Erythroblast (primary cell): ENCODE results near the gene HERC5.

ENCODE experiments used
- DNase-seq, 2 experiments: peaks; one replicate each; lab custom pipeline; 2025; lab: John Stamatoyannopoulos, UW
- GATA1 ChIP-seq: IDR thresholded peaks from 2 replicates; pipeline ENCODE4 v1.6.1; 2011; ENCODE audit warnings: low read depth, mild to moderate bottlenecking, control low read depth, low read length, moderate library complexity
- POLR2A ChIP-seq: IDR thresholded peaks from 2 replicates; pipeline ENCODE4 v1.6.1; 2011; ENCODE audit warnings: mild to moderate bottlenecking, low read length

Gene HERC5

GRCh38 chr4:88465653-88466192, 8.8 kb downstream of the HERC5 start:
- TF ChIP-seq POLR2A, result no peak
- no peak for TF ChIP-seq GATA1
- DNase-seq, result no peak

DNA sequence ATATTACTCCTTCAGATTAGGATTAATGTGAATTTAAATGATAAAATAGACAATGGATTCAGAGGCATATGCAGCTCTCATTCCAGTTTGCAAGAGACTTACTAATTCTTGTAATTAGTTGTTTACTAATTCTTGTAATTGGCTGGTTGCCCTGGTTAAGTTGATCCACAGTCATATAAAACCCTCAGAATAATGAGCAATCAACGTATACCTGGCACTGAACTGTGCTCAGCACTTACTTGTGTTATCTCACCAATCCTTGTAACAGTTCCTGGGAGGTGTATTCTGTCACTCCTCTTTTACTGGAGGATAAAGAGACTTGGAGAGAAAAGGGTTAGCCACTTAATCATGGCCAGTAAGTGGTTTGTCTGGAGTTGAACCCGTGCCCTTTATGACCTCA, 10.5 kb downstream of the HERC5 start:
- TF ChIP-seq GATA1, result no peak
- TF ChIP-seq POLR2A, result no peak
- no peak for DNase-seq

- TF ChIP-seq GATA1 (no peak), POLR2A (no peak)
- no peak for DNase-seq
Measured at GRCh38 chr4:88477229-88477860, 20.4 kb downstream of the HERC5 start.

DNA sequence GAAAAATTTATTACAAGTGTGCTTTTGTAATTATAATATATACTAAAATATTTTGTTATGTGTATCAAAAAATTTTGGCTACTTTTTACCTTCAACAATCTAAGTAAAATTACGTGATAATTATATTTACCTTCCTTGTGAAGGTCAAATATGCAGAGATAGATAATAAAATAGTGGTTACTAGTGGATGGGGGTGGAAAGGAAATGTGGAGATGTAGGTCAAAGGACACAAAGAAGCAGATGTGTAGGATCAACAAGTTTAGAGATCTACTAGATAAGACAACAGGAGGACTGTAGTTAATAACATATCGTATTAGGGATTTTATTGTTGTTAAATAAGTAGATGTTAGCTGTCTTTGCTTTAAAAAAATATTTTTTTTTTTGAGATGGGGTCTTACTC, 21.3 kb downstream of the HERC5 start:
- no peak for DNase-seq
- TF ChIP-seq POLR2A (no peak), GATA1 (no peak)

GRCh38 chr4:88481537-88481936, 24.6 kb downstream of the HERC5 start:
- TF ChIP-seq POLR2A, result no peak
- TF ChIP-seq GATA1, result no peak
- no peak for DNase-seq

- no peak for TF ChIP-seq POLR2A
- TF ChIP-seq GATA1, result no peak
- DNase-seq, result no peak
Measured at GRCh38 chr4:88489100-88489761, 32.3 kb downstream of the HERC5 start.

DNA sequence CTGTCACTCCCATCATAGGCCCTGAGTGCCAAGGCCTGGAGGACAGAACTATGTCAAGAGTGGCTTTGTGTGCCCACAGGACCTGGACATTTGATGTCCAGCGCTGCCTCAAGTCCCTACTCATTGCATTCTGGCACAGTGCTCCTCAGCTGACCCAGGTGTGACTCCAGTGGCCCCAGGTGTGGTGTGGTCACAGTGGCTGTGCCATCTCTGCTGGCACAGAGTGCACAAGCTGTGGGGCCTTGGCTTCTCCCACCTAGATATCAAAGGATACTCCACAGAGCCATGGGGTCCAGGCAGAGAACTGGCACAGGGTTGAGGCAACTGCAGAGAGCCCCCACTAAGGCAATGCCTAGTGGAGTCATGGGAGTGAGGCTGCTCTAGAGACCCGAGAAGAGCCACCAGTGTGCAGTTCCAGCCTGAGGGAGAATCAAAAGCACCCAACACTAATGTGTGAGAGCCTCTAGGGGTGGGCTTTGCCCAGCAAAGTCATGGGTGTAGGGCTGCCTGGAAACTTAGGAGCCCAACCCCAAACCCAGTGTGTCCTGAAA, 41.0 kb downstream of the HERC5 start:
- no peak for TF ChIP-seq GATA1
- no peak for DNase-seq

DNA sequence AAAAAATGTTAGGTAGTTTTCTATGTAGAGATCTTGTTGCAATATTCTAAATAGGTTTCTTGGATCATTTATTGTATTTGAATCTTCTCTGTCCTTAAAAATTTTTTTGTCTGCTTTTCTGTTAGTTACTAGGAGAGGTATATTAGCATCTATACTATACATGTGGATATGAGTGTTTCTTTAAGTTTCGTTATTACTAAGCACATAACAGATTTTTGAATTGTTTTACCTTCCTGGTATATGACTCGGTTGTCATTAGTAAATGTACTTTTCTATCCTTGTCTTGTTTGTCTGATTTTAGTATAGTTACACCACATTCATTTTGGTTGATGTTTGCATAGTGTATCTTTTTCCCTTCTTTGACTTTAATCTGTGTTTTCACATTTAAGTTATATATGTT, 46.4 kb downstream of the HERC5 start:
- no peak for DNase-seq
- no peak for TF ChIP-seq GATA1
- no peak for TF ChIP-seq POLR2A

DNA sequence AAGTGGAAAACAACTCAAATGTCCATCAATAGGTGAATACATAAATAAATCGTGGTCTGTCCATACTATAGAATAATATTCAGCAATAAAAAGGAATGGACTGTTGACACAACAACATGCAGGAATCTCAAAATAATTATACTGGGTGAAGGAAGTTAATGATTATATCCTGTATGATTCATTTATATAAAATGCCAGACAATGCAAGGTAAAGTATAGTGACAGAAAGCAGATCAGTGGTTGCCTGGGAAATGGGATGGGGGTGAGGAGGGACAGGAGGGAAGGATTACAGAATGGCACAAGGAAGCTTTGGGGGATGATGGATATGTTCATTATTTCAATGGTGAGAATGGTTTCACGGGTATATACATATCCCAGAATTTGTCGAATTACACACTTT, 54.3 kb downstream of the HERC5 start:
- no peak for DNase-seq
- TF ChIP-seq POLR2A, result no peak
- TF ChIP-seq GATA1, result no peak

GRCh38 chr4:88514557-88515511, 57.9 kb downstream of the HERC5 start:
- DNase-seq, result no peak
- TF ChIP-seq POLR2A, result no peak
- TF ChIP-seq GATA1, result no peak

GRCh38 chr4:88516746-88517145, 59.8 kb downstream of the HERC5 start:
- TF ChIP-seq POLR2A (no peak), GATA1 (no peak)

DNA sequence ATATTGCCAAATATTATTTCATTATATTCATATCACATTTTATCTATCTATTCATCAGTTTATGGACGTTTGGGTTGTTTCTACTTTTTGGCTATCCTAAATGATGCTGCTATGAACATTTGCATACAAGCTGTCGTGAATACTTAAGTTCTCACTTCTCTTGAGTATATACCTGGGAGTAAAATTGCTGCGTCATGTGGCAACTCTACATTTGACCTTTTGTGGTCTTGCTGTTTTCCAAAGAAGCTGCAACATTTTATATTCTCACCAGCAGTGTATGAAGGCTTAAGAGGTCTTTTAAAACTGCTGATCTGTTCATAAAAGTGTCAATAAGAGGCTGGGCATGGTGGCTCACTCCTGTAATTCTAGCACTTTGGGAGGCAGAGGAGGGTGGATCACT, 60.9 kb downstream of the HERC5 start:
- no peak for DNase-seq
- TF ChIP-seq GATA1 (no peak), POLR2A (no peak)

More at GRCh38 chr4:88516746-88517145, 59.8 kb downstream of the HERC5 start:
- no peak for DNase-seq

DNA sequence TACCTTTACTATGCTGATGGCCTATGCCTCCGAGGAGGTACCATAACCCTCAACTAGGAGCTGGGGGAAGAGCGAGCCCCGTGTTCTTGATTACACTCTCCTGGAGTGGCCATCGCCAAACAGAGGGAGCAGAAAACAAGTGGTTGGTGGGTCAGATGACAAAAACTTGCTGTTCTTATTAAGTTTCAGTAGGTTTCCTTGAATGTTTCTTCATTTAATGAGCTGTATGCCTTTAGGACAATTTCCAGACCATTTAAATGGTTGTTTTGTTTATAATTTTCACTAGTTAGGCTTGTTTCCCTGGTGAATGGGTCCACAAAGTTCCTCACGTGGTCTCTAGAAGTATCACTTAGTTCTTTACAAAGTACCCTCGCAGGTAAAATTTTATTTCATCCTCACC, 62.0 kb downstream of the HERC5 start:
- no peak for TF ChIP-seq POLR2A
- no peak for TF ChIP-seq GATA1

More for the DNA sequence above, 62.0 kb downstream of the HERC5 start:
- no peak for DNase-seq
